ENCODE data around the gene SPDYE3.
"Not testable (repeated sequence)": the region's sequence is repeated elsewhere in the genome, so short reads cannot be mapped to it uniquely, and the experiment has no call there.

The SPDYE3 gene

DNA sequence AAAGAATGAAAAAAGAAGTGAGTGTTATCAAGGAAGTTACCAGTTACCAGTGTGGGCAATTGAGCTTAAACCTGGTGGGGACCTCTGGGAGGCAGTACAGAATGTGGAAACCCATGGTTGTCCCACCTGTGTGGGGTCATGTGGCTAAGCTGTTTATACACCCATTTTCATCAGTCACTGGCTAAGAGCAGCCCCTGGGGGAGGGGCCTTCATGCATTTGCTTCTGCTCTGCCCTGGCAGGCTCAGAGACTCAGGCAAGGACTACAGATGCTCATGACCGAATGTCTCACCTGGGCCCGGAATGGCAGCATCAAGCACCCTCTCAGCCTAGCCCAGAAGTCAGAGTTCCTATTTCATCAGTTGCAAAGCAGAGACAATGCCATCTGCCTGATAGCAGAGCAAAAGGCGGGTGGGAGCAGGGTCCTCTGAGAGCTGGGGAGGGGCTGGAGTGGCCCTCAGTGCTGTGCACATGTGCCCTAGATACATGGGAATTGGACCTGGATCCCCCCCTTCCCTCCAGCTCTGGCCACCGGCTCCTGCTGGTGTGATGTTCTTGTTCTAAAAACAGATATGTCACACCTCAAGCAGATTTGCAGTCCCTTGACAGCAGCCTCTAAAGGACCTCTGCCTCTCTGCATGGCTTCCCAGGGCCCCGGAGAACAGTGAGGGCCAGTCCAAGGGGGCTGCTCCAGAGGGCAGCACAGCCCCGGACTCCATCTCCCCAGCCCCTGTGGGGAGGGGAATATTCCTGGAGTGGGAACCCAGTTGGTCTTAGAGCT, 20.1 kb upstream of the SPDYE3 start:
- not testable (repeated sequence) for FAIRE-seq; DNase-seq (ENCODE audit: insufficient read length, low spot score)

- not testable (repeated sequence) for DNase-seq (ENCODE audit: insufficient read length, low spot score); FAIRE-seq
Observed at GRCh38 chr7:100288258-100288657, 19.2 kb upstream of the SPDYE3 start.

DNA sequence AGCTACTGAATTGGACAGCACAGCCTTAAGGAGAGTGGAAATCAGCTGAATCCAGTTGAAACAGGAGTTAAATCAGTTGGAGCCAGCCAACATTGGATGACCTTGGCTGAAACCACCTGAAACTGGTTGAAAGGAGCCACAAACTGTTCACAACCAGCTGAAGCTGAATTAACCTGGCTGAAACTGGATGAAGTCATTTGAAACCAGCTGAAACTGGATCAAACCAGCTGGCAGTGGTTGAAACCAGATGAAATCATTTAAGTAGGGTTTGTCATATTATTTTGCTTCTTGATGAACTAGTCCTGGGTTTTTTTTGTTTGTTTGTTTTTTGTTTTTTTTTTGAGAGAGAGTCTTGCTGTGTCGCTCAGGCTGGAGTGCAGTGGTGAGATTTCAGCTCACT, 15.3 kb upstream of the SPDYE3 start:
- not testable (repeated sequence) for DNase-seq (ENCODE audit: insufficient read length, low spot score)

GRCh38 chr7:100295269-100295668, 12.2 kb upstream of the SPDYE3 start:
- not testable (repeated sequence) for FAIRE-seq

More for the DNA sequence above, 15.3 kb upstream of the SPDYE3 start:
- FAIRE-seq, result not testable (repeated sequence)

GRCh38 chr7:100297852-100298631, 9.5 kb upstream of the SPDYE3 start:
- not testable (repeated sequence) for FAIRE-seq; DNase-seq (ENCODE audit: insufficient read length, low spot score)

More at GRCh38 chr7:100295269-100295668, 12.2 kb upstream of the SPDYE3 start:
- not testable (repeated sequence) for DNase-seq (ENCODE audit: insufficient read length, low spot score)

DNA sequence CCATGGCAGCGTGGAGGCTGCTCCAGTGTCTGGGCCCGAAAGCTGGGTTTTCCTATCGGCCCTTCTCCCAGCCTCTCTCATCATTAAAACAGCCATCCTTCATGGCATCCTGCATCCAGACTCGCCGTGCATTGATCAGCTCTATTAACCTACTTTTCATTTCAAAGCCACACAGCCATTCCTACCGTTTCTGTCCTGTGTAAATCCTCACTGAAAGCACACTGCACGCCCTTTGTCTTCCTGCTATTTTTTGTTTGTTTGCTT, 8.9 kb upstream of the SPDYE3 start:
- not testable (repeated sequence) for FAIRE-seq; DNase-seq (ENCODE audit: insufficient read length, low spot score)

- not testable (repeated sequence) for FAIRE-seq; DNase-seq (ENCODE audit: insufficient read length, low spot score)
Observed at GRCh38 chr7:100304526-100304925, 3.0 kb upstream of the SPDYE3 start.

DNA sequence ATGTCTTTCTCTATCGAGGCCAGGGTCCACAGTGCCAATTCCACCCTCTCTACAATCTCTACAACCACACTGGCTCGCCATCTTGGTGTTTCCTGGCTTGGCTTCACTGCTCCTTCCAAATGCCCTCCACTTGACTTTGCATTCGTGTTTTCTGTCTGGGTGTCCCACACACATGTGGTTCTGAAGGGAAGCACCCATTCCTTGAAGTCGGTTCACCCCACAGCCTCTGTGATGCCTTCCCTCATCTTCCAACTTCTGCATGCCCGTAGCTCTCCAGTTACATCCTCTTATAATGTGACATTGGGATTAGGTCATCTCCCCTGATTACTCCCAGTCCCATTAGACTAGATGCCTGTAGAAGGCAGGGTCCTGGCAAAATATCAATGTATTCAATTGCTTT, 10.8 kb downstream of the SPDYE3 start:
- not testable (repeated sequence) for DNase-seq (ENCODE audit: insufficient read length, low spot score); FAIRE-seq

DNA sequence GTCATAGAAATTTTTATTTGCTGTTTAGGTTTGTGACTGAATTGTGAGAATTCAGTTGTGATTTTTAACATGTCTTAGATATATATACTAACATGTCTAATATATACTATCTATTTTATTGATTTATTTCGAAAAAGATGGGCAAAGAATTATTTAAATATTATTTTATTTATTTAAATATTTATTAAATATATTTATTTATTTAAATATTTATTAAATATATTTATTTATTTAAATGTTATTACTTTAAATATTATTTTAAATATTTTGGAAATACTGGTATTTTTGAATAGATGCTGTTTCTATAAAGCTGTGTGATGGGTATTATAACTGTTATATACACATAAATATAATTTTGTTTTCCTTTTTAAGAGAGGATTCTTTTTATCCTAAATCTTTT, 14.1 kb downstream of the SPDYE3 start:
- not testable (repeated sequence) for FAIRE-seq; DNase-seq (ENCODE audit: insufficient read length, low spot score)

- DNase-seq (ENCODE audit: insufficient read length, low spot score); FAIRE-seq: not testable (repeated sequence)
Observed at GRCh38 chr7:100324194-100324593, 16.7 kb downstream of the SPDYE3 start.

GRCh38 chr7:100325671-100326070, 18.2 kb downstream of the SPDYE3 start:
- FAIRE-seq; DNase-seq (ENCODE audit: insufficient read length, low spot score): not testable (repeated sequence)

GRCh38 chr7:100326914-100327313, 19.4 kb downstream of the SPDYE3 start:
- not testable (repeated sequence) for DNase-seq (ENCODE audit: insufficient read length, low spot score); FAIRE-seq

GRCh38 chr7:100335566-100336466, 28.3 kb downstream of the SPDYE3 start:
- not testable (repeated sequence) for FAIRE-seq
- DNase-seq (ENCODE audit: insufficient read length, low spot score), result peak; percentile 65

- not testable (repeated sequence) for FAIRE-seq; DNase-seq (ENCODE audit: insufficient read length, low spot score)
Observed at GRCh38 chr7:100338083-100338696, 30.7 kb downstream of the SPDYE3 start.

- not testable (repeated sequence) for FAIRE-seq; DNase-seq (ENCODE audit: insufficient read length, low spot score)
Observed at GRCh38 chr7:100341286-100341685, 33.8 kb downstream of the SPDYE3 start.

DNA sequence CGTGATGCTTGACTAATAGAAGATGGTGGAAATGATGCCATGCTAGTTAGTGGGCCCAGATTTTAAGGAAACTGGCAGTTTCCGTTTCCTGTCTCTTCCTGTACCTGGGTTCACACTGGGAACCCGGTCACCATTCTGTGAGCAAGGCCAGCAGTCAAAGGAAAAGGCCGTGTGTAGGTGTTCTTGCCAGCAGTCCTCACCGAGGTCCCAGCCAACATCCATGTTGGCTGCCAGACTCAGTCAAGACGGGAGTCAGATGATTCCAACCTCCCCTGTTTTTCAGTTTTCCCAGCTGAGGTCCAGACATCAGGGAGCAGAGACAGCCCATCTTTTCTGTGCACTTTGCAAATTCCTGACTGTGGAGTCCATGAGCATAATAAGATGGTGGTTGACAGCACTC, 35.3 kb downstream of the SPDYE3 start:
- FAIRE-seq (no peak), DNase-seq (ENCODE audit: insufficient read length, low spot score) (no peak)

- FAIRE-seq; DNase-seq (ENCODE audit: insufficient read length, low spot score): not testable (repeated sequence)
Observed at GRCh38 chr7:100344124-100344559, 36.6 kb downstream of the SPDYE3 start.

GRCh38 chr7:100344560-100345287, 37.2 kb downstream of the SPDYE3 start:
- DNase-seq (ENCODE audit: insufficient read length, low spot score), result not testable (repeated sequence)
- peak; percentile 93 for FAIRE-seq

DNA sequence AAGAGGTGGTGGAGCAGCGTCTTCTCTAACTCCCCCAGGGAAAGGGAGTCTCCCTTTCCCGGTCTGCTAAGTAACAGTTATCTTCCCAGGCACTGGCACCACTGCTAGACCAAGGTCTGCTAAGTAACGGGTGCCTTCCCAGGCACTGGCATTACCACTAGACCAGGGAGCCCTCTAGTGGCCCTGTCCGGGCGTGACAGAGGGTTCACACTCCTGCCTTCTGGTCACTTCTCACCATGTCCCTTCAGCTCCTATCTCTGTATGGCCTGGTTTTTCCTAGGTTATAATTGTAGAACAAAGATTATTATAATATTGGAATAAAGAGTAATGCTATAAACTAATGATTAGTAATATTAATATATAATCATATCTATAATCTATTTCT, 37.8 kb downstream of the SPDYE3 start:
- not testable (repeated sequence) for DNase-seq (ENCODE audit: insufficient read length, low spot score); FAIRE-seq
